ENCODE results near the gene GSTM2. TPM values are rescaled to one million over a fixed set of nuclear protein-coding genes. Genes with fewer than 3 reads are reported as not detected.
A peak's percentile ranks its signal among the peaks of the same experiment; 100 is the strongest.

The GSTM2 gene
- total RNA-seq, 2 donors from 2014 or later: 18.4 to 30.3 TPM

GRCh38 chr1:109644670-109645069 is 23.2 kb upstream of the GSTM2 start:
- no peak overlapping the region for H3K4me3 ChIP-seq (ENCODE audit: low read length)
- WGBS, 2 experiments (ENCODE audit: insufficient coverage in 1 of 2, insufficient read length in 1 of 2): 93 to 100% methylated on average over 3 to 10 of the region's 10 CpGs
- DNase-seq: no peak
- TF ChIP-seq CTCF (conservative IDR thresholded peaks at IDR 0.05): no peak
- no peak overlapping the region for H3K27ac ChIP-seq (ENCODE audit: low read depth, low read length)
- H3K9me3 ChIP-seq (ENCODE audit: control insufficient read depth, low read length): peaks cover 3% of the 10 kb centered on the region
- Mint-ChIP-seq H3K27me3 (ENCODE audit: insufficient read depth) (peaks cover 16% of the 10 kb centered on the region), H3K4me1 (peaks cover 5% of the 10 kb centered on the region), H3K36me3 (ENCODE audit: low read depth) (no peaks in the 10 kb centered on the region), H3K27ac (no peak overlapping the region), H3K9me3 (peaks cover 6% of the 10 kb centered on the region), H3K4me3 (no peak overlapping the region)
- H3K27me3 ChIP-seq (ENCODE audit: control insufficient read depth, insufficient read depth, low read length, poor library complexity, severe bottlenecking): peaks cover 5% of the 10 kb centered on the region
- no peak overlapping the region for H3K9ac ChIP-seq (ENCODE audit: extremely low read depth, low read length, poor library complexity, severe bottlenecking)
- H3K36me3 ChIP-seq (ENCODE audit: control insufficient read depth, insufficient read depth, low read length): no peaks in the 10 kb centered on the region
- H3K4me1 ChIP-seq (ENCODE audit: control insufficient read depth, insufficient read depth, low read length): no peaks in the 10 kb centered on the region

- peaks cover 6% of the 10 kb centered on the region for H3K9me3 Mint-ChIP-seq
- no peak overlapping the region for H3K9ac ChIP-seq (ENCODE audit: extremely low read depth, low read length, poor library complexity, severe bottlenecking)
- no peaks in the 10 kb centered on the region for H3K36me3 Mint-ChIP-seq (ENCODE audit: low read depth)
- no peak overlapping the region for H3K4me3 Mint-ChIP-seq
- peaks cover 3% of the 10 kb centered on the region for H3K9me3 ChIP-seq (ENCODE audit: control insufficient read depth, low read length)
- no peak overlapping the region for H3K27ac ChIP-seq (ENCODE audit: low read depth, low read length)
- no peaks in the 10 kb centered on the region for H3K4me1 ChIP-seq (ENCODE audit: control insufficient read depth, insufficient read depth, low read length)
- H3K4me3 ChIP-seq (ENCODE audit: low read length): no peak overlapping the region
- WGBS, 2 experiments (ENCODE audit: insufficient coverage in 1 of 2, insufficient read length in 1 of 2): 83 to 89% methylated on average over 2 to 4 of the region's 4 CpGs
- no peaks in the 10 kb centered on the region for H3K4me1 Mint-ChIP-seq
- DNase-seq: no peak
- peaks cover 35% of the 10 kb centered on the region for H3K27me3 Mint-ChIP-seq (ENCODE audit: insufficient read depth)
- no peaks in the 10 kb centered on the region for H3K36me3 ChIP-seq (ENCODE audit: control insufficient read depth, insufficient read depth, low read length)
- TF ChIP-seq CTCF (conservative IDR thresholded peaks at IDR 0.05): peak; percentile 30
- H3K27ac Mint-ChIP-seq: no peak overlapping the region
- peaks cover 39% of the 10 kb centered on the region for H3K27me3 ChIP-seq (ENCODE audit: control insufficient read depth, insufficient read depth, low read length, poor library complexity, severe bottlenecking)
Observed at GRCh38 chr1:109649491-109649914, 18.4 kb upstream of the GSTM2 start.

GRCh38 chr1:109650609-109651008 is 17.2 kb upstream of the GSTM2 start:
- Histone ChIP-seq H3K9ac (ENCODE audit: extremely low read depth, low read length, poor library complexity, severe bottlenecking) (no peak overlapping the region), H3K27ac (ENCODE audit: low read depth, low read length) (no peak overlapping the region), H3K36me3 (ENCODE audit: control insufficient read depth, insufficient read depth, low read length) (no peaks in the 10 kb centered on the region), H3K4me1 (ENCODE audit: control insufficient read depth, insufficient read depth, low read length) (no peaks in the 10 kb centered on the region), H3K9me3 (ENCODE audit: control insufficient read depth, low read length) (peaks cover 3% of the 10 kb centered on the region), H3K27me3 (ENCODE audit: control insufficient read depth, insufficient read depth, low read length, poor library complexity, severe bottlenecking) (peaks cover 44% of the 10 kb centered on the region), H3K4me3 (ENCODE audit: low read length) (no peak overlapping the region)
- no peak for DNase-seq
- Mint-ChIP-seq H3K36me3 (ENCODE audit: low read depth) (no peaks in the 10 kb centered on the region), H3K27ac (no peak overlapping the region), H3K4me3 (no peak overlapping the region), H3K27me3 (ENCODE audit: insufficient read depth) (peaks cover 43% of the 10 kb centered on the region), H3K4me1 (peaks cover 3% of the 10 kb centered on the region), H3K9me3 (peaks cover 6% of the 10 kb centered on the region)
- TF ChIP-seq CTCF (conservative IDR thresholded peaks at IDR 0.05): no peak
- WGBS, 2 experiments (ENCODE audit: insufficient coverage in 1 of 2, insufficient read length in 1 of 2): 89 to 100% methylated on average over 1 to 3 of the region's 3 CpGs

Data from endodermal cell (in vitro differentiated cells).